H9 (cell line): ENCODE measurements around the gene ADAT3. TPM values are rescaled to one million over a fixed set of nuclear protein-coding genes. Genes with fewer than 3 reads are reported as not detected.

Source experiments
- DNase-seq: peaks from one replicate; pipeline ENCODE4 v3.0.0-alpha.2; 2017
- H2AFZ ChIP-seq: one replicate; pipeline ENCODE4 v1.6.1; 2013; ENCODE audit warnings: mild to moderate bottlenecking, low read length, control low read depth, moderate library complexity
- H2AK5ac ChIP-seq: 2 replicates; pipeline ENCODE4 v1.6.1; 2013; ENCODE audit warnings: low read length, control low read depth, mixed read lengths; ENCODE audit not compliant: insufficient read length
- H2BK120ac ChIP-seq: one replicate; pipeline ENCODE4 v1.6.1; 2013; ENCODE audit warnings: low read depth, mild to moderate bottlenecking, low read length, control low read depth, inconsistent platforms; ENCODE audit not compliant: poor library complexity, severe bottlenecking
- H2BK12ac ChIP-seq: 2 replicates; pipeline ENCODE4 v1.6.1; 2013; ENCODE audit warnings: low read length, control low read depth, mixed read lengths, low read depth; ENCODE audit not compliant: insufficient read length
- H2BK15ac ChIP-seq: 2 replicates; pipeline ENCODE4 v1.6.1; 2013; ENCODE audit warnings: low read depth, low read length, control low read depth
- H2BK20ac ChIP-seq: one replicate; pipeline ENCODE4 v1.6.1; 2013; ENCODE audit warnings: low read depth, mild to moderate bottlenecking, low read length, control low read depth, inconsistent platforms; ENCODE audit not compliant: poor library complexity, severe bottlenecking
- H2BK5ac ChIP-seq: 2 replicates; pipeline ENCODE4 v1.6.1; 2013; ENCODE audit warnings: low read length, control low read depth, mixed read lengths; ENCODE audit not compliant: insufficient read length
- H3K14ac ChIP-seq: 2 replicates; pipeline ENCODE4 v1.6.1; 2013; ENCODE audit warnings: low read length, control low read depth; ENCODE audit not compliant: insufficient read depth
- H3K18ac ChIP-seq: 2 replicates; pipeline ENCODE4 v1.6.1; 2013; ENCODE audit warnings: low read depth, mild to moderate bottlenecking, mixed read lengths, low read length, control low read depth; ENCODE audit not compliant: insufficient read length
- H3K23ac ChIP-seq: 2 replicates; pipeline ENCODE4 v1.6.1; 2013; ENCODE audit warnings: low read length, control low read depth, mixed read lengths, low read depth; ENCODE audit not compliant: insufficient read length
- H3K23me2 ChIP-seq: 2 replicates; pipeline ENCODE4 v1.6.1; 2013; ENCODE audit warnings: low read depth, mild to moderate bottlenecking, mixed read lengths, low read length, control low read depth; ENCODE audit not compliant: insufficient read length, poor library complexity, severe bottlenecking
- H3K27ac ChIP-seq: 2 replicates; pipeline ENCODE4 v1.5.1; 2013; ENCODE audit warnings: low read length, control low read depth, mixed read lengths, low read depth; ENCODE audit not compliant: insufficient read length
- H3K27me3 ChIP-seq: 2 replicates; pipeline ENCODE4 v1.6.1; 2013; ENCODE audit warnings: low read length, control low read depth, inconsistent platforms; ENCODE audit not compliant: insufficient read depth
- H3K4ac ChIP-seq: 2 replicates; pipeline ENCODE4 v1.6.1; 2013; ENCODE audit warnings: low read depth, mild to moderate bottlenecking, control low read depth, inconsistent platforms, low read length, moderate library complexity
- H3K4me1 ChIP-seq: 2 replicates; pipeline ENCODE4 v1.6.1; 2013; ENCODE audit warnings: low read length, control low read depth, inconsistent platforms; ENCODE audit not compliant: insufficient read depth
- H3K4me2 ChIP-seq: 2 replicates; pipeline ENCODE4 v1.6.1; 2013; ENCODE audit warnings: low read length, control low read depth, mixed read lengths; ENCODE audit not compliant: insufficient read length, insufficient read depth
- H3K56ac ChIP-seq: 2 replicates; pipeline ENCODE4 v1.6.1; 2013; ENCODE audit warnings: low read depth, mild to moderate bottlenecking, mixed read lengths, low read length, control low read depth; ENCODE audit not compliant: insufficient read length
- H3K79me1 ChIP-seq: 2 replicates; pipeline ENCODE4 v1.6.1; 2013; ENCODE audit warnings: low read depth, mild to moderate bottlenecking, moderate library complexity, low read length, control low read depth, inconsistent platforms; ENCODE audit not compliant: insufficient read depth, poor library complexity, severe bottlenecking
- H3K79me2 ChIP-seq: 2 replicates; pipeline ENCODE4 v1.6.1; 2013; ENCODE audit warnings: low read length, control low read depth, inconsistent platforms; ENCODE audit not compliant: insufficient read depth
- H3K9ac ChIP-seq: 2 replicates; pipeline ENCODE4 v1.6.1; 2013; ENCODE audit warnings: low read length, control low read depth, mixed read lengths; ENCODE audit not compliant: insufficient read length; ENCODE audit errors: extremely low read depth
- H3K9me3 ChIP-seq: one replicate; pipeline ENCODE4 v1.6.1; 2013; ENCODE audit warnings: low read depth, low read length, inconsistent platforms; ENCODE audit not compliant: control insufficient read depth
- H3T11ph ChIP-seq: one replicate; pipeline ENCODE4 v1.6.1; 2013; ENCODE audit warnings: mild to moderate bottlenecking, low read length, control low read depth, inconsistent platforms
- H4K20me1 ChIP-seq: one replicate; pipeline ENCODE4 v1.6.1; 2013; ENCODE audit not compliant: control insufficient read depth, insufficient read length, insufficient read depth
- H4K5ac ChIP-seq: 2 replicates; pipeline ENCODE4 v1.6.1; 2013; ENCODE audit warnings: low read depth, mild to moderate bottlenecking, mixed read lengths, low read length, control low read depth; ENCODE audit not compliant: insufficient read length
- H4K8ac ChIP-seq: replicated peaks from 2 replicates; pipeline ENCODE4 v1.6.1; 2013; ENCODE audit warnings: low read length, control low read depth, mixed read lengths, low read depth; ENCODE audit not compliant: insufficient read length
- H4K91ac ChIP-seq: 2 replicates; pipeline ENCODE4 v1.6.1; 2013; ENCODE audit warnings: low read depth, mild to moderate bottlenecking, moderate library complexity, mixed read lengths, low read length, control low read depth; ENCODE audit not compliant: insufficient read length
- H3K27ac Mint-ChIP-seq, 3 experiments: 2 replicates in 2 of 3; 3 replicates in 1 of 3; pipeline ENCODE4 v1.8.0; 2020 to 2021; ENCODE audit warnings: mixed read lengths in 3 of 3, mild to moderate bottlenecking in 1 of 3, moderate library complexity in 1 of 3
- H3K27me3 Mint-ChIP-seq: 2 replicates; pipeline ENCODE4 v1.8.0; 2021; ENCODE audit warnings: low read depth, mild to moderate bottlenecking, moderate library complexity, mixed read lengths
- H3K36me3 Mint-ChIP-seq, 3 experiments: 2 replicates in 2 of 3; 3 replicates in 1 of 3; pipeline ENCODE4 v1.8.0; 2020 to 2021; ENCODE audit warnings: low read depth in 3 of 3, mixed read lengths in 3 of 3; ENCODE audit not compliant: insufficient read depth in 1 of 3
- H3K4me1 Mint-ChIP-seq, 2 experiments: 2 replicates each; pipeline ENCODE4 v1.8.0; 2020; ENCODE audit warnings: mixed read lengths in 2 of 2
- H3K4me3 Mint-ChIP-seq, 2 experiments: 2 replicates in 1 of 2; 3 replicates in 1 of 2; pipeline ENCODE4 v1.8.0; 2020 to 2021; ENCODE audit warnings: mild to moderate bottlenecking in 2 of 2, mixed read lengths in 2 of 2, moderate library complexity in 1 of 2
- H3K9me3 Mint-ChIP-seq, 2 experiments: 2 replicates in 1 of 2; 3 replicates in 1 of 2; pipeline ENCODE4 v1.8.0; 2020; ENCODE audit warnings: mild to moderate bottlenecking in 2 of 2, mixed read lengths in 2 of 2, moderate library complexity in 1 of 2
- CTCF ChIP-seq: fragments of 200-600 bp; sonication (generic); conservative IDR thresholded peaks from 3 replicates; pipeline ENCODE4 v1.8.0; 2021; ENCODE audit warnings: antibody characterized with exemption, mild to moderate bottlenecking
- WGBS: extraction: QIAGEN DNeasy Blood & Tissue Kit; methylation state at CpG from one replicate; pipeline ENCODE4 v1.1.7; 2013; ENCODE audit warnings: missing lambda C conversion rate, low lambda C conversion rate, mixed read lengths; ENCODE audit not compliant: insufficient read length; ENCODE audit errors: extremely low coverage; 5-methylcytosine and 5-hydroxymethylcytosine counted together
- total RNA-seq: library from RNA; stranded (reverse); gene quantifications from 2 replicates; pipeline ENCODE4 v1.2.1, GENCODE V29; 2021

ADAT3 gene
- total RNA-seq, 1 experiment from 2014 or later = 12.2 TPM

DNA sequence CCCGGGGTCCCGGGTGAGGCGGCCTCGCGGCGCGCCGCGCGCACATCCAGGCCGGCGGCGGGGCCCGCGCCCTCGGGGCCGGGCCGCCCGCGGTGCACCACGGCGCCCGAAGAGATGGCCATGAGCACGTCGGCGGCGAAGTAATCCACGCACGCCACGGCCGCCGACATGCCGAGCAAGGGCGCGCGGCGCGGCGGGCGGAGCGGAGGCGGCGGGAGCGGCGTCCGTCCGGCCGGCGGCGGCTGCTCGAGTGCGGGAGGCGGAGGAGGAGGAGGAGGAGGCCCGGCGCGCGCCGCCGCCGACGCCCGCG is 41.9 kb upstream of the ADAT3 start, which contains the start of gene KLF16:
Gene KLF16 (minus strand): TSS at position 252 of the 310 bp plus-strand sequence. CDS start 82 bp downstream, at position 170.
- Histone ChIP-seq H2AFZ (no peak within 1 kb of the TSS), H3K9me3 (no peaks in the 10 kb centered on the region), H3K27ac (no peak within 1 kb of the TSS), H3K23ac (no peak within 1 kb of the TSS), H3K14ac (peak within 1 kb of the TSS; percentile 27; the same call in 1 of the 2 replicates), H3K79me2 (peaks cover 30% of the 10 kb centered on the region; the same call in 1 of the 2 replicates), H3K79me1 (peaks cover 5% of the 10 kb centered on the region), H4K20me1 (peaks cover 3% of the 10 kb centered on the region), H3K4me2 (peak within 1 kb of the TSS; percentile 84), H2BK12ac (no peak within 1 kb of the TSS), H2AK5ac (no peak within 1 kb of the TSS), H3K27me3 (no peaks in the 10 kb centered on the region; the same call in 1 of the 2 replicates), H2BK20ac (no peak within 1 kb of the TSS), H2BK5ac (no peak within 1 kb of the TSS), H3T11ph (no peak within 1 kb of the TSS), H3K9ac (peak within 1 kb of the TSS; percentile 50), H4K8ac (no peak within 1 kb of the TSS), H3K4ac (no peak within 1 kb of the TSS; the same call in 1 of the 2 replicates), H3K4me1 (no peaks in the 10 kb centered on the region; the same call in 1 of the 2 replicates), H3K23me2 (peaks cover 14% of the 10 kb centered on the region), H3K56ac (no peak within 1 kb of the TSS), H2BK15ac (no peak within 1 kb of the TSS), H4K5ac (no peak within 1 kb of the TSS), H3K18ac (peak within 1 kb of the TSS; percentile 79), H2BK120ac (peak within 1 kb of the TSS; percentile 51), H4K91ac (no peak within 1 kb of the TSS)
- Mint-ChIP-seq H3K9me3 (no peaks in the 10 kb centered on the region; a peak in 1 of 5 replicates), H3K4me1 (peaks cover 24 to 39% of the 10 kb centered on the region in 2 experiments), H3K27ac (peak within 1 kb of the TSS; percentile 80 to 87 (median 85); a peak in 2 of 7 replicates), H3K27me3 (peaks cover 6% of the 10 kb centered on the region), H3K4me3 (peak within 1 kb of the TSS; percentile 86 to 93), H3K36me3 (no peaks in the 10 kb centered on the region)
- TF ChIP-seq CTCF = no peak
- DNase-seq = no peak
- no CpG with 5 or more reads among the region's 63 CpGs for WGBS
